ENCODE data around the gene P2RX6.
"Not testable (repeated sequence)": the region's sequence is repeated elsewhere in the genome, so short reads cannot be mapped to it uniquely, and the experiment has no call there.

P2RX6 gene

GRCh38 chr22:21052715-21053459, 37.9 kb downstream of the P2RX6 start:
- no peak for DNase-seq (ENCODE audit: low read depth in 2 of 2)

- DNase-seq (ENCODE audit: low read depth in 2 of 2), result no peak
These were observed 39.2 kb downstream of the P2RX6 start for GRCh38 chr22:21054046-21054713.

- no peak for DNase-seq (ENCODE audit: low read depth in 2 of 2)
These were observed 40.0 kb downstream of the P2RX6 start for GRCh38 chr22:21054714-21055563.

GRCh38 chr22:21055564-21055834, 40.5 kb downstream of the P2RX6 start:
- DNase-seq (ENCODE audit: low read depth in 2 of 2), result no peak

GRCh38 chr22:21055880-21056319, 40.9 kb downstream of the P2RX6 start:
- no peak for DNase-seq (ENCODE audit: low read depth in 2 of 2)

GRCh38 chr22:21060363-21060762, 45.4 kb downstream of the P2RX6 start:
- not testable (repeated sequence) for DNase-seq (ENCODE audit: low read depth in 2 of 2)

- DNase-seq (ENCODE audit: low read depth in 2 of 2), result not testable (repeated sequence)
These were observed 46.8 kb downstream of the P2RX6 start for GRCh38 chr22:21061660-21062321.

GRCh38 chr22:21064425-21064824, 49.5 kb downstream of the P2RX6 start:
- DNase-seq (ENCODE audit: low read depth in 2 of 2), result not testable (repeated sequence)

GRCh38 chr22:21064917-21065864, 50.2 kb downstream of the P2RX6 start:
- DNase-seq (ENCODE audit: low read depth in 2 of 2), result no peak

GRCh38 chr22:21067075-21067900, 52.3 kb downstream of the P2RX6 start:
- no peak for DNase-seq (ENCODE audit: low read depth in 2 of 2)

GRCh38 chr22:21067901-21068680, 53.1 kb downstream of the P2RX6 start:
- no peak for DNase-seq (ENCODE audit: low read depth in 2 of 2)

- DNase-seq (ENCODE audit: low read depth in 2 of 2), result no peak
These were observed 53.8 kb downstream of the P2RX6 start for GRCh38 chr22:21068681-21069276.

GRCh38 chr22:21069375-21069774, 54.4 kb downstream of the P2RX6 start:
- DNase-seq (ENCODE audit: low read depth in 2 of 2), result no peak

- DNase-seq (ENCODE audit: low read depth in 2 of 2), result no peak
These were observed 56.0 kb downstream of the P2RX6 start for GRCh38 chr22:21070690-21071615.

GRCh38 chr22:21071796-21072195, 56.8 kb downstream of the P2RX6 start:
- not testable (repeated sequence) for DNase-seq (ENCODE audit: low read depth in 2 of 2)

GRCh38 chr22:21073023-21073422, 58.1 kb downstream of the P2RX6 start:
- no peak for DNase-seq (ENCODE audit: low read depth in 2 of 2)

- DNase-seq (ENCODE audit: low read depth in 2 of 2), result no peak
These were observed 58.5 kb downstream of the P2RX6 start for GRCh38 chr22:21073482-21073881.
